Neuronal stem cell (in vitro differentiated cells): ENCODE measurements around the gene HLA-DQB1. TPM values are rescaled to one million over a fixed set of nuclear protein-coding genes. Genes with fewer than 3 reads are reported as not detected.
"Not testable (repeated sequence)": the region's sequence is repeated elsewhere in the genome, so short reads cannot be mapped to it uniquely, and the experiment has no call there.

Experiments
- DNase-seq: peaks from one replicate; pipeline ENCODE4 v3.0.0-alpha.2; 2013; ENCODE audit warnings: low spot score
- H2AFZ ChIP-seq: one replicate; pipeline ENCODE4 v1.6.1; 2013; ENCODE audit warnings: mild to moderate bottlenecking, low read length, inconsistent platforms
- H2AK5ac ChIP-seq: 2 replicates; pipeline ENCODE4 v1.6.1; 2013; ENCODE audit warnings: low read depth, mild to moderate bottlenecking, inconsistent platforms, low read length, moderate library complexity, mixed read lengths
- H2BK120ac ChIP-seq: 2 replicates; pipeline ENCODE4 v1.6.1; 2013; ENCODE audit warnings: low read depth, mild to moderate bottlenecking, inconsistent platforms, low read length, moderate library complexity, mixed read lengths
- H2BK12ac ChIP-seq: one replicate; pipeline ENCODE4 v1.6.1; 2013; ENCODE audit warnings: low read length, inconsistent platforms
- H2BK15ac ChIP-seq: 2 replicates; pipeline ENCODE4 v1.6.1; 2013; ENCODE audit warnings: mild to moderate bottlenecking, low read length, inconsistent platforms, mixed read lengths
- H2BK5ac ChIP-seq: one replicate; pipeline ENCODE4 v1.6.1; 2013; ENCODE audit warnings: inconsistent platforms, mild to moderate bottlenecking, low read length, moderate library complexity
- H3K14ac ChIP-seq: one replicate; pipeline ENCODE4 v1.6.1; 2013; ENCODE audit warnings: low read length, inconsistent platforms
- H3K18ac ChIP-seq: 2 replicates; pipeline ENCODE4 v1.6.1; 2013; ENCODE audit warnings: low read length, inconsistent platforms
- H3K23ac ChIP-seq: 2 replicates; pipeline ENCODE4 v1.6.1; 2013; ENCODE audit warnings: low read depth, mild to moderate bottlenecking, mixed read lengths, low read length, inconsistent platforms; ENCODE audit not compliant: poor library complexity
- H3K27ac ChIP-seq: replicated peaks from 3 replicates; pipeline ENCODE4 v1.5.1; 2013; ENCODE audit warnings: low read length, inconsistent platforms
- H3K27me3 ChIP-seq, 3 experiments: 2 replicates each; pipeline ENCODE4 v1.6.1; 2013; ENCODE audit warnings: low read length in 3 of 3, mild to moderate bottlenecking in 2 of 3, inconsistent platforms in 1 of 3, low read depth in 1 of 3, mixed read lengths in 1 of 3, moderate library complexity in 1 of 3; ENCODE audit not compliant: control insufficient read depth in 3 of 3, insufficient read depth in 3 of 3
- H3K36me3 ChIP-seq, 2 donors: replicated peaks in 1 of 2; 2 replicates each; pipeline ENCODE4 v1.6.1; 2013; ENCODE audit warnings: low read length in 2 of 2; ENCODE audit not compliant: control insufficient read depth in 2 of 2, insufficient read depth in 2 of 2
- H3K4ac ChIP-seq: 2 replicates; pipeline ENCODE4 v1.6.1; 2013; ENCODE audit warnings: inconsistent platforms, mild to moderate bottlenecking, low read length, moderate library complexity
- H3K4me1 ChIP-seq, 2 donors: 1 replicate in 1 of 2; 2 replicates in 1 of 2; pipeline ENCODE4 v1.6.1; 2013; ENCODE audit warnings: low read length in 2 of 2, low read depth in 1 of 2; ENCODE audit not compliant: control insufficient read depth in 2 of 2, insufficient read depth in 1 of 2
- H3K4me2 ChIP-seq: one replicate; pipeline ENCODE4 v1.6.1; 2013; ENCODE audit warnings: mild to moderate bottlenecking, low read length, inconsistent platforms; ENCODE audit not compliant: insufficient read depth, poor library complexity, severe bottlenecking
- H3K4me3 ChIP-seq, 2 donors: 2 replicates each; pipeline ENCODE4 v1.5.1; 2013; ENCODE audit warnings: low read length in 2 of 2, mild to moderate bottlenecking in 2 of 2, inconsistent platforms in 1 of 2, moderate library complexity in 1 of 2
- H3K79me1 ChIP-seq: one replicate; pipeline ENCODE4 v1.6.1; 2013; ENCODE audit warnings: low read depth, mild to moderate bottlenecking, inconsistent platforms, low read length, moderate library complexity
- H3K9ac ChIP-seq: one replicate; pipeline ENCODE4 v1.6.1; 2013; ENCODE audit warnings: mild to moderate bottlenecking, low read depth, low read length, inconsistent platforms; ENCODE audit not compliant: poor library complexity
- H3K9me3 ChIP-seq, 2 donors: replicated peaks in 1 of 2; 2 replicates each; pipeline versions ENCODE3 to v1.6.1; 2013; ENCODE audit warnings: low read length in 2 of 2, mild to moderate bottlenecking in 2 of 2, inconsistent platforms in 1 of 2, low read depth in 1 of 2, mixed read lengths in 1 of 2, moderate library complexity in 1 of 2; ENCODE audit not compliant: control insufficient read depth in 2 of 2, insufficient read depth in 1 of 2
- H4K8ac ChIP-seq: one replicate; pipeline ENCODE4 v1.6.1; 2013; ENCODE audit warnings: low read depth, mild to moderate bottlenecking, inconsistent platforms, low read length, moderate library complexity
- H4K91ac ChIP-seq: one replicate; pipeline ENCODE4 v1.6.1; 2013; ENCODE audit warnings: low read length, low read depth, mild to moderate bottlenecking, inconsistent platforms; ENCODE audit not compliant: poor library complexity
- WGBS, 2 donors: extraction: QIAGEN DNeasy Blood & Tissue Kit; methylation state at CpG; one replicate each; pipeline ENCODE4 v1.1.7; 2013; ENCODE audit warnings: missing lambda C conversion rate in 2 of 2, mixed read lengths in 1 of 2; ENCODE audit not compliant: insufficient read length in 2 of 2, insufficient replicate concordance in 1 of 2; ENCODE audit errors: extremely low coverage in 2 of 2; 5-methylcytosine and 5-hydroxymethylcytosine counted together
- polyA plus RNA-seq, 2 experiments: library from polyadenylated mRNA; stranded (reverse); fragments of 200-250 nt; gene quantifications; one replicate each; pipeline ENCODE4 v1.2.3, GENCODE V29; 2013

The HLA-DQB1 gene
- polyA plus RNA-seq (2013, experiment 1 of 2): 0.63 TPM
- polyA plus RNA-seq (2013, experiment 2 of 2): 0.69 TPM

DNA sequence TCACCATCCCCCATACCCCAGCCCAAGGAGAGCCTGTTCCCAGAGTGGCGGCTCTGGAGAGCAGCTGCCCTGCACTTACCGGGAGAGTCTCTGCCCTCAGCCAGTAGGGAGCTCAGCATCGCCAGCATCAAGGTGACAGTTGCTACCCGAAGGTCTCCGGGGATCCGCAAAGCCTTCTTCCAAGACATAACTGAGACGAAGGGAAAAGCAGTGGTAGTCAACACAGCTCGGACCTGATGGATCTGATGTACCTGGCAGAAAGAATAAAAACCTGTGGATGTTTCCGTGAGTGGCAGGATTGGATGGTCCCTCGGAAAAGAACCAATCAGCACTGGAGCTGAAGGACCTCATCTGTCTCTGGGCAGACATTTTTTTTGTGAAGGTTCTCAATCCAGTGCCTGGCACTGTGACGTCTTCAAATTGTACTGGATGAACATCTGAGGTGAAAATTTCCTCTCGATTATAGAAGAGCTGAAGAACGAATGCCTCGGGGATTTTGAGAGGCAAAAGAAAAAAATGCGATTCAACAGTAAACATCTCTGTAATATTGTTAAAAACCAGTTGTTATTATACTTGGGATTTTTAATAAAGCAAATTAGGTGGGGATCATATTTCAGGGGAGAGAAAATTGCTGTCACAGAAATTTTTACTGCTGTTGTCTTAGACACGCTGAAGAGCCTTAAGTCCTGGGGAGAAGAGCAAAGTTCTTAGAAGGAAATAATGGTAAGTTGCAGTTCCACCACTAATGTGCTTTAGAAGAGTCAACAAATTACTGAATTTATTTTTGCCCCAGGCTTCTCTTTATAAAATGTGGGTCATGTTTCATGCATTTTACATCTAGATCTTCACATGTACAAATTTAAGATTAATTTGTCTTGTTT lies at the start of gene HLA-DQB1:
TSS of gene HLA-DQB1 (minus strand) at position 238 of the 881 bp plus-strand sequence. CDS start at position 188, 50 bp downstream.
- peak; percentile 31 for DNase-seq
- H3K27ac ChIP-seq: no peak within 1 kb of the TSS
- H3K18ac ChIP-seq: no peak within 1 kb of the TSS
- H3K9me3 ChIP-seq: no peaks in the 10 kb centered on the region
- no peak within 1 kb of the TSS for H3K23ac ChIP-seq
- H3K4me3 ChIP-seq: peak within 1 kb of the TSS in 1 of 2 donors; percentile 72
- H3K36me3 ChIP-seq: no peaks in the 10 kb centered on the region
- H3K79me1 ChIP-seq: no peaks in the 10 kb centered on the region
- H3K14ac ChIP-seq: no peak within 1 kb of the TSS
- no peak within 1 kb of the TSS for H4K91ac ChIP-seq
- H3K4me2 ChIP-seq: peak within 1 kb of the TSS; percentile 11
- H2AK5ac ChIP-seq: no peak within 1 kb of the TSS
- H2BK15ac ChIP-seq: no peak within 1 kb of the TSS
- no peak within 1 kb of the TSS for H3K9ac ChIP-seq
- no peaks in the 10 kb centered on the region for H3K4me1 ChIP-seq
- WGBS, 2 donors: no CpG with 5 or more reads among the region's 16 CpGs
- no peak within 1 kb of the TSS for H3K4ac ChIP-seq
- peaks cover 0 to 44% (median 3%) of the 10 kb centered on the region in 3 experiments for H3K27me3 ChIP-seq
- no peak within 1 kb of the TSS for H4K8ac ChIP-seq
- no peak within 1 kb of the TSS for H2BK5ac ChIP-seq
- no peak within 1 kb of the TSS for H2BK120ac ChIP-seq
- H2AFZ ChIP-seq: peak within 1 kb of the TSS; percentile 45
- H2BK12ac ChIP-seq: no peak within 1 kb of the TSS

- Histone ChIP-seq H3K4ac (no peak overlapping the region), H3K27me3 (peaks cover 0 to 9% (median 0%) of the 10 kb centered on the region in 3 experiments)
Observed at GRCh38 chr6:32713241-32713640, 46.8 kb upstream of the HLA-DQB1 start.

GRCh38 chr6:32709625-32710024 lies 43.2 kb upstream of the HLA-DQB1 start:
- Histone ChIP-seq H2BK12ac (no peak overlapping the region), H3K14ac (no peak overlapping the region), H2BK15ac (no peak overlapping the region), H2BK5ac (no peak overlapping the region), H2AK5ac (no peak overlapping the region), H3K9ac (no peak overlapping the region), H3K36me3 (no peaks in the 10 kb centered on the region), H3K27me3 (peaks cover 0 to 6% (median 0%) of the 10 kb centered on the region in 3 experiments), H3K27ac (no peak overlapping the region), H2BK120ac (no peak overlapping the region), H4K91ac (no peak overlapping the region), H3K9me3 (no peaks in the 10 kb centered on the region), H3K4me2 (no peak overlapping the region), H4K8ac (no peak overlapping the region), H3K23ac (no peak overlapping the region), H3K4me3 (no peak overlapping the region), H3K4ac (no peak overlapping the region), H3K4me1 (no peaks in the 10 kb centered on the region), H3K18ac (no peak overlapping the region), H2AFZ (no peak overlapping the region), H3K79me1 (no peaks in the 10 kb centered on the region)
- no peak for DNase-seq

More at GRCh38 chr6:32713241-32713640, 46.8 kb upstream of the HLA-DQB1 start:
- Histone ChIP-seq H3K4me2 (no peak overlapping the region), H2BK12ac (no peak overlapping the region), H2AK5ac (no peak overlapping the region), H2BK5ac (no peak overlapping the region), H3K9me3 (no peaks in the 10 kb centered on the region), H3K18ac (no peak overlapping the region), H2BK120ac (no peak overlapping the region), H3K4me3 (no peak overlapping the region), H3K9ac (no peak overlapping the region), H3K36me3 (no peaks in the 10 kb centered on the region), H4K8ac (no peak overlapping the region), H2AFZ (no peak overlapping the region), H2BK15ac (no peak overlapping the region), H3K79me1 (no peaks in the 10 kb centered on the region), H3K23ac (no peak overlapping the region), H3K27ac (no peak overlapping the region), H3K4me1 (peaks cover 0 to 2% of the 10 kb centered on the region in 2 donors), H3K14ac (no peak overlapping the region), H4K91ac (no peak overlapping the region)
- no peak for DNase-seq

- not testable (repeated sequence) for H3K18ac ChIP-seq, H2BK120ac ChIP-seq, H2AK5ac ChIP-seq, H3K4me2 ChIP-seq, H3K4me1 ChIP-seq, H3K4ac ChIP-seq, H3K27me3 ChIP-seq, H3K9me3 ChIP-seq, H3K14ac ChIP-seq, H3K23ac ChIP-seq, H3K9ac ChIP-seq, DNase-seq, H3K79me1 ChIP-seq, H3K36me3 ChIP-seq, H2BK5ac ChIP-seq, H2BK12ac ChIP-seq, H4K8ac ChIP-seq, H2BK15ac ChIP-seq, H4K91ac ChIP-seq, H3K4me3 ChIP-seq, H3K27ac ChIP-seq, H2AFZ ChIP-seq
- WGBS, 2 donors: no CpG with 5 or more reads among the region's 3 CpGs
Observed at GRCh38 chr6:32705164-32705563, 38.7 kb upstream of the HLA-DQB1 start.
